OCI-LY1 (cell line): Measurements from ENCODE around the gene PBX3.

Source experiments
- H2AFZ ChIP-seq: fragments of 200-600 bp; sonication (generic), shearing (Covaris generic); 2 replicates; pipeline ENCODE4 v1.6.0; 2014; ENCODE audit warnings: antibody characterized with exemption, mild to moderate bottlenecking, low read length
- H3F3A ChIP-seq: fragments of 200-600 bp; sonication (generic), shearing (Covaris generic); 2 replicates; pipeline ENCODE4 v1.6.0; 2014; ENCODE audit warnings: mild to moderate bottlenecking, antibody characterized with exemption, low read length, moderate library complexity; ENCODE audit not compliant: insufficient read depth
- H3K27ac ChIP-seq: fragments of 200-600 bp; sonication (generic); 2 replicates; pipeline ENCODE4 v1.5.1; 2014; ENCODE audit warnings: low read length, mixed run types, mild to moderate bottlenecking, low read depth; ENCODE audit not compliant: poor library complexity, severe bottlenecking
- H3K27me3 ChIP-seq: fragments of 200-600 bp; sonication (generic); 2 replicates; pipeline ENCODE4 v1.6.0; 2014; ENCODE audit warnings: antibody characterized with exemption, mild to moderate bottlenecking, low read length, moderate library complexity; ENCODE audit not compliant: insufficient read depth
- H3K36me3 ChIP-seq: fragments of 200-600 bp; sonication (generic); 2 replicates; pipeline ENCODE4 v1.6.1; 2014; ENCODE audit warnings: mild to moderate bottlenecking, antibody characterized with exemption, low read length, moderate library complexity, mixed read lengths; ENCODE audit not compliant: insufficient read depth
- H3K4me1 ChIP-seq: fragments of 200-600 bp; sonication (generic); 2 replicates; pipeline ENCODE4 v1.5.1; 2014; ENCODE audit warnings: mild to moderate bottlenecking, low read length, moderate library complexity; ENCODE audit not compliant: insufficient read depth, severe bottlenecking
- H3K4me2 ChIP-seq: fragments of 200-600 bp; sonication (generic), shearing (Covaris generic); 2 replicates; pipeline ENCODE4 v1.6.1; 2014; ENCODE audit warnings: low read length
- H3K4me3 ChIP-seq: fragments of 200-600 bp; sonication (generic); 2 replicates; pipeline ENCODE4 v1.5.1; 2014; ENCODE audit warnings: low read length, low read depth, mild to moderate bottlenecking, mixed read lengths; ENCODE audit not compliant: poor library complexity, severe bottlenecking
- H3K79me2 ChIP-seq: fragments of 200-600 bp; shearing (Covaris generic); 2 replicates; pipeline ENCODE4 v1.6.1; 2016; ENCODE audit warnings: mixed run types, low read length, mixed read lengths; ENCODE audit not compliant: insufficient read depth
- H3K9ac ChIP-seq: fragments of 200-600 bp; sonication (generic), shearing (Covaris generic); 2 replicates; pipeline ENCODE4 v1.6.1; 2014; ENCODE audit warnings: mild to moderate bottlenecking, low read length, mixed read lengths
- H3K9me2 ChIP-seq: fragments of 200-600 bp; sonication (generic), shearing (Covaris generic); 2 replicates; pipeline ENCODE4 v1.6.1; 2014; ENCODE audit warnings: low read depth, mild to moderate bottlenecking, low read length, mixed read lengths
- H3K9me3 ChIP-seq: fragments of 200-600 bp; shearing (Covaris generic); 2 replicates; pipeline ENCODE4 v1.6.1; 2014; ENCODE audit warnings: low read length, mixed read lengths
- H4K20me1 ChIP-seq: fragments of 200-600 bp; sonication (generic), shearing (Covaris generic); 2 replicates; pipeline ENCODE4 v1.6.0; 2016; ENCODE audit warnings: mild to moderate bottlenecking, low read length; ENCODE audit not compliant: insufficient read depth
- EZH2 ChIP-seq: fragments of 200-600 bp; sonication (generic), shearing (Covaris generic); IDR thresholded peaks from 2 replicates; pipeline ENCODE4 v1.8.0; 2017; ENCODE audit warnings: borderline replicate concordance, mixed run types, mild to moderate bottlenecking, antibody characterized with exemption, low read length, moderate library complexity, mixed read lengths
- TF ChIP-seq, protein P1 (sequence below): fragments of 200-600 bp; sonication (generic), shearing (Covaris generic); IDR thresholded peaks from 2 replicates; pipeline ENCODE4 v1.5.1; 2017; ENCODE audit warnings: mild to moderate bottlenecking, antibody characterized with exemption, low read length, moderate library complexity, mixed read lengths

The PBX3 gene

GRCh38 chr9:125966959-125967711 lies 220.0 kb downstream of the PBX3 start:
- Histone ChIP-seq H3K9me3 (no peaks in the 10 kb centered on the region), H3K4me3 (no peak overlapping the region), H2AFZ (no peak overlapping the region), H3K9me2 (no peaks in the 10 kb centered on the region), H3F3A (no peaks in the 10 kb centered on the region), H3K9ac (no peak overlapping the region), H3K4me1 (no peaks in the 10 kb centered on the region), H3K79me2 (no peaks in the 10 kb centered on the region), H3K27me3 (no peaks in the 10 kb centered on the region), H3K4me2 (no peak overlapping the region), H3K27ac (no peak overlapping the region), H3K36me3 (peaks cover 21% of the 10 kb centered on the region), H4K20me1 (no peaks in the 10 kb centered on the region)
- no peak for TF ChIP-seq EZH2
- TF ChIP-seq, protein P1, sequence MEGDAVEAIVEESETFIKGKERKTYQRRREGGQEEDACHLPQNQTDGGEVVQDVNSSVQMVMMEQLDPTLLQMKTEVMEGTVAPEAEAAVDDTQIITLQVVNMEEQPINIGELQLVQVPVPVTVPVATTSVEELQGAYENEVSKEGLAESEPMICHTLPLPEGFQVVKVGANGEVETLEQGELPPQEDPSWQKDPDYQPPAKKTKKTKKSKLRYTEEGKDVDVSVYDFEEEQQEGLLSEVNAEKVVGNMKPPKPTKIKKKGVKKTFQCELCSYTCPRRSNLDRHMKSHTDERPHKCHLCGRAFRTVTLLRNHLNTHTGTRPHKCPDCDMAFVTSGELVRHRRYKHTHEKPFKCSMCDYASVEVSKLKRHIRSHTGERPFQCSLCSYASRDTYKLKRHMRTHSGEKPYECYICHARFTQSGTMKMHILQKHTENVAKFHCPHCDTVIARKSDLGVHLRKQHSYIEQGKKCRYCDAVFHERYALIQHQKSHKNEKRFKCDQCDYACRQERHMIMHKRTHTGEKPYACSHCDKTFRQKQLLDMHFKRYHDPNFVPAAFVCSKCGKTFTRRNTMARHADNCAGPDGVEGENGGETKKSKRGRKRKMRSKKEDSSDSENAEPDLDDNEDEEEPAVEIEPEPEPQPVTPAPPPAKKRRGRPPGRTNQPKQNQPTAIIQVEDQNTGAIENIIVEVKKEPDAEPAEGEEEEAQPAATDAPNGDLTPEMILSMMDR: no peak

DNA sequence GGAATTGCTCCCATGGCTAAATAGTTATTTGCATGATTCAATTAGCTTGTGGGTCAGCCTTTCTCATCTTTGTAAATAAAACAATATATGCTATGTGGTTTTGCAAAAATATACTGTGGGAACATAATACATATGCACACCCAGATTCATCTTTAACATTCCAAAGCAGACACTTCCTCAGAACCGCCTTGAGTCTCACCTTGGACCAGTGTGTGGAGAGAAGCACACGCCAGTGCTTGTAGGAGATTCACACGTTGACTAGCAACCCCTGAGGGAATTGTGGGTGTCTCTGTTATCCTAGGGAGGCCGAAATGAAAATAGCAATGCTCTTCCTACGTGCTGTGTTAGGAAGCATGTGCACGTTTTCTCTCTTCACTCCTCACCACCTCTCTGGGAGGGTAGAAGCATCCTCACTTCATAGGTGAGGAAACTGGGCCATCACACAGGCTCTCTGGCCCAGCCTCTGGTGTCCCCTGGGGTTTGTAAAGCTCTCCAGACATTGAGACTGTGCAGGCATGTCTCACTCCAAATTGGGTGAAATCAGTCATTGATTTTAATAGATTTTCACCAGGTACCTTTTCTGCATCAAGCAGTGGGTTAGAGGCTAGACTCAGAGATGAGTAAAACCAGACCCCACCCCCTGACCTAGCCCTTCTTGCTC lies 221.7 kb downstream of the PBX3 start:
- Histone ChIP-seq H3K27me3 (no peaks in the 10 kb centered on the region), H2AFZ (no peak overlapping the region), H3K36me3 (peaks cover 4% of the 10 kb centered on the region), H3K9me2 (no peaks in the 10 kb centered on the region), H3K4me2 (no peak overlapping the region), H3K4me3 (no peak overlapping the region), H3K79me2 (no peaks in the 10 kb centered on the region), H3F3A (no peaks in the 10 kb centered on the region), H3K9me3 (no peaks in the 10 kb centered on the region), H3K4me1 (no peaks in the 10 kb centered on the region), H3K9ac (no peak overlapping the region), H4K20me1 (no peaks in the 10 kb centered on the region), H3K27ac (no peak overlapping the region)
- TF ChIP-seq EZH2: no peak
- TF ChIP-seq, protein P1: no peak

GRCh38 chr9:125969462-125969861 lies 222.3 kb downstream of the PBX3 start:
- H3K27ac ChIP-seq: no peak overlapping the region
- no peaks in the 10 kb centered on the region for H3K4me1 ChIP-seq
- no peak overlapping the region for H3K9ac ChIP-seq
- H3K79me2 ChIP-seq: no peaks in the 10 kb centered on the region
- H3K27me3 ChIP-seq: no peaks in the 10 kb centered on the region
- H3K4me3 ChIP-seq: no peak overlapping the region
- H2AFZ ChIP-seq: no peak overlapping the region
- no peaks in the 10 kb centered on the region for H4K20me1 ChIP-seq
- TF ChIP-seq, protein P1: no peak
- TF ChIP-seq EZH2: no peak
- H3F3A ChIP-seq: no peaks in the 10 kb centered on the region
- H3K9me3 ChIP-seq: no peaks in the 10 kb centered on the region
- no peak overlapping the region for H3K4me2 ChIP-seq
- peaks cover 4% of the 10 kb centered on the region for H3K36me3 ChIP-seq
- no peaks in the 10 kb centered on the region for H3K9me2 ChIP-seq
